HK-2 (cell line): ENCODE results near the gene IL34.

ENCODE experiments used
- DNase-seq: peaks from one replicate; pipeline ENCODE4 v3.0.0-alpha.2; 2018; ENCODE audit not compliant: unreplicated experiment

Gene IL34

DNA sequence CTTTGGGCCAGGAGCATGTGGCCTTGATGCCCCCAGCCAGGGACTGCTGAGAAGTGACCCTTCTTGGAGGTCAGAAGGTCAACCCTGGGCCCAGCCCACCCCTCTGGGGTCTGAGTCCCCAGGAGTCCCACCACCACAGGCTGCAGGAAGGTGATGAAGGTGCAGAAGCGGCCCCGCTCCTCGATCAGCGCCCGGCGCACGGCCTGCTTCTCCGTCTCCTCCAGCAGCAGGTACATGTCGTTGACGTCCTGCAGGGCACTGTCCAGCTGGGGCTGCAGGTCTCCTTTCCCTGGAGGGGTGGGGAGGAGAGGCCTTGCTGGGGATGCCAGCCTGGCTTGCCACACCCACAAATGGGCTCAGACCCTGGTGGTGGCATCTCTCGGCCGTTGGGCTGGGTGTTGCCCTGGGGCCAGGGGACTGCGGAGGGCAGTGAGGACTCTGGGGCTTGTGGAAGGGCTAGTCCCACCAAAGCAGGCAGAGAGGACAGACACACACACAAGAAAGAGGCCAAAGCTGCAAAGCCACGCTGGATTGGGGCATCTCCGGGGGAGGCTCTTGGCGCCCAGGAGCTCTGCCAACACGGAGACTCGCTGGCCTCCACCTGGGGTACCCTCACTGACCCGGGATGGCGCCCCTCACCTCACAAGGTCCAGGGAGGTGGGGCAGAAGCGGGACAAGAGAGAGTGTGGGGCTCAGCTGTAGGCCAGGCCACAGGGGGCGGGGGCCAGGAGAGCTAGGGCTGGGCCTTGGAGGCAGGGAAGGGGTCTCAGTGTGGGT, 31.9 kb downstream of the IL34 start:
- no peak for DNase-seq

DNA sequence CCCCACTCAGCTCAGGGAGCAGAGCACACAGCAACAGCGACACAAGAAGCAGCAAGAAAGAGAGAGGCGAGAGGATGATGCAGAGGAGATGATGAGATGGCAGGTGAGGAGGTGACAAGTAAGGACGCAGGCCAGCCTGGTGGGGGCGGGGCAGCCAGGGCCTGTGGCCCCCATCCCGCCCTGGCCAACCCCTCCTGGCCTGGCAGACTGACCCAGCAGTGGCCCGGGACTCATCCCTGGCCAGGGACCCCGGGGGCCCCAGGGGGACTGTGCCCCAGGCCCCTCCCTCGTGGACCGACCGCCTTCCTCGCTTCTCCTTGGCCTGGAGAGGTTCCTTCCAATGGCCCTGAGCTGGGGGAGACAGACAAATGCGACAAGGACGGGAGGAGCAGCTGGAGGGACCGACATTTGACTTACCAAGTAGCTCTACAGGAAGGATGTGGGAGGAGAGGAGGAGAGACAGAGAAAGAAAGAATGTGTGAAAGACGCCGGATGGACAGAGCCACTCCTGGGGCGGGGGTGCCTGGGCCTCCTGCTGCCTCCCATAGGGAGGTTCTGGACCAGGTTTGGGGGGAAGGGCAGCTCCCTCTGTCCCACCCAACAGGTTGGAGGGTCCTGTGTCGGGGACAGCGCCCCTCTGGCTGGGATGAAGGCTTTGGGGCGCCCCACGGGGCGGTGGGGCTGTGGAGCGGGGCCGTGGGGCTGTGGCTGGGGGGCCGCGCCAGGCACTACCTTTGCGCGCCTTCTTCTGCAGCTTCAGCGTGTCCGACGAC, 32.7 kb downstream of the IL34 start:
- DNase-seq = no peak

DNA sequence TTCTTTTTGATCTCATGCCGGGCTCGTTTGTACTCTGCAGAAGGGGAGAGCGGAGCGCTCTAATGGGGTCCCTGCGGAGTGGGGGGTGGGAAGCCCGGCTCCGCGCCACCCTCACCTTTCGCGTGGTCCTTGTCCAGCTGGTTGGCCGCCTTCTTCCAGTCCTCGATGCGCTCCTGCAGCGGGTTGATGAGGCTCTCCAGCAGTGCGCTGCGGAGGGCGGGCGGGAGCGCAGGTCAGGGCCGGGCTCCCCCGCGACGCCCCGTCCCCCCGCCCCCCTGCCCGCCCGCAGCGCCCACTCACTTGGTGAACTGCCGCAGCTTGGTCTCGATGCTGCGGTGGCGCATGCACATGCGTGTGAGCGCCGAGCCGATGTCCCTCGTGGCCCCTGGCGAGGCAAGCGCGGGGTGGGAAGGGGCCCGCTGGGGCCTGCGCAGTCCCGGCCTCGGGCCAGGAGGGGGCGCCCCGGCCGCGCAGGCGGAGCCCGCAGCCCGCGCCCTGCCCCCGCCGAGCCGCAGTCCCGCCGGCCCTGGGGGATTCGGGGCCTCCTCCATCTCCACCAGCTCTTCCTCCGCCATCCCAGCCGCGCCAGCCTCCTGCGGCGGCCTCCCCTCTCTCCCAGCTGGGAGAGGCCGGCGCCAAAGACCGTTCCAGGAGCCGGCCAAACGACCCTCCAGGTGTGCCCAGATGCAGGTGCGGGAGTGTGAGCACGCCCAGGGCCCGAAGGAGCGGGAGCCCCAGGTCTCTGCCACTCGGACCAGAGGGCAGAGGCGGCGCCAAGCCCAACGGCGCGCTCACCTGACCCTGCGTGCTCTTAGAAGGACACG, 33.5 kb downstream of the IL34 start:
- DNase-seq = no peak

DNA sequence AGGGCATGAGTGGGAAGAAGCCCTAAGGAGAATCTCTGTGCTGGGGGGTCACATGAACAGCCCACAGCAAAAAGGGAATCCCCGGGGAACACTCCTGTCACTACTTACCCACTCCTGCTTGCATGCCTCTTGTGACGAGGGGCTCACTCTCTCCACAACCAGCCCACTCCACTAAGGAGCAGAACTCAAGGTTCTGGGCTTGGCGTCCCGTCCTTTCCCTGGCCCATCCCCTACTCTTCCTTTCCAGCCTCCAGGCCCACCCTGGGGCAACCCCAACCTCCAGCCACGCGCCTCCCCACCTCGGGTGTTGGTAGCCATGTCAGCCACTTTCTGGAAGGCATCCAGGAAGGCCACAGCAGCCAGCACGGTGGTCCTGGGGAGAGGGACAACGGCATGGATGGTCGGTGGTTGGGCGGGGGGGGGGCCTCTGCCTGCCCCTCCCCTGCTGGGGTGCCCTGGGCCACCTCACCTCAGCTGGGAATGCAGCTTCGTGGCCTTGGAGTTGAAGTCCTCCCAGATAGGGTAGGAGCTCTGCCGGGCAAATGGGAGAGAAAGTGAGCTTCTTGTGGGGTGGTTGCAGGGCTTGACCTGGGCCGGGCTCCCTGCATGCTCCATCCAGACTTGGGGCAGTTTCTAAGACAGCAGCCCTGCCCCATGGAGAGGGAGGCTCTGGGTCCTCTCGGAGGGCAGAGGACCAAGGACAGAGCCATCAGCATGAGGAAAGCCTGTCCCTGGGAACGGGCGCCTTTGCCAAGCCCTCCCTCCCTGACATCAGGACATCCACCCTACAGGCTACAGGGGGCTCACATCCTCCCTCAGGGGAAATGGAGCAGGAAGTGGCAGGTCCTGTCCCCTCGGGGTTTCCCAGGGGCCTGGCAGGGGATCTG, 34.4 kb downstream of the IL34 start:
- DNase-seq = no peak

DNA sequence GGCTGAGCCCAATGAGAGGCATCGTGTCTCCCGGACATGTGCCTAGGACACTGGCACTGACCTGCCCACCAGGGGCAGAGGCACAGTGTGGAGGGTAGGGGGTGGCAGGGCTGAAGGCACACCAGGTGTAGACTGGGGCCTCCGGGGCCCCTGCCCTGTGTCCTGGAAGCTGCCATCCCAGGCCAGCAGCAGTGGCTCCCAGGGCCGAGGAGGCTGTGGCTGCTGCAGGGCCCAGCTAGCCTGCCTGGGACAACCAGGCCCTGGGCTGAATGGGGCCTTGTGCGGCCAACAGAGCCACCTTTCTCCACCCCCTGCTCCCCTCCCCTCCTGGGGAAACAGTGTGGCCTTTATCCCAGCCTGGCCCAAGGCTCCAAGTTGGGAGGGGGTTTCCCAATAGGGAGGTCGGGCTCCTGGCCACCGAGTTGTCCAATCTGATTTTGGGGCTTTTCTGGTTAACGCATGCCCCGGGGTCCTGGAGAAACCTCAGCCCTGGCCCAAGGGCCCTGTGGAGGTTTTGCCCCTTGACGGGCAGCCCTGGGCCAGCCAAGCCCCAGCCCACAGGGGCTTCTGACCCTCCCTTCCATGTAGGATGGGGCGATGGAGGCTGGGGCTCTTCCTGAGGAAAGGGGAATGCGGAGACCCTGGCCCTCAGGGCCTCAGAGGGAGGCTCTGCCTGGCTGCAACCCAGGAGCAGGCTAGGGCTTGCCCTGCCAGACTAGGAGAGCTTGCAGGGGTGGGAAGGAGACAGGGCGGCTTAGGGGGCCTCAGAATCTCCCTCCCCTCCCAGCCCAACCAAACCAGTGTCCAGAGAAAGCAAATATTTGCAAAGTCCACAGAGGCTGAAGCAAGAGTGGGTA, 35.3 kb downstream of the IL34 start:
- DNase-seq = no peak

DNA sequence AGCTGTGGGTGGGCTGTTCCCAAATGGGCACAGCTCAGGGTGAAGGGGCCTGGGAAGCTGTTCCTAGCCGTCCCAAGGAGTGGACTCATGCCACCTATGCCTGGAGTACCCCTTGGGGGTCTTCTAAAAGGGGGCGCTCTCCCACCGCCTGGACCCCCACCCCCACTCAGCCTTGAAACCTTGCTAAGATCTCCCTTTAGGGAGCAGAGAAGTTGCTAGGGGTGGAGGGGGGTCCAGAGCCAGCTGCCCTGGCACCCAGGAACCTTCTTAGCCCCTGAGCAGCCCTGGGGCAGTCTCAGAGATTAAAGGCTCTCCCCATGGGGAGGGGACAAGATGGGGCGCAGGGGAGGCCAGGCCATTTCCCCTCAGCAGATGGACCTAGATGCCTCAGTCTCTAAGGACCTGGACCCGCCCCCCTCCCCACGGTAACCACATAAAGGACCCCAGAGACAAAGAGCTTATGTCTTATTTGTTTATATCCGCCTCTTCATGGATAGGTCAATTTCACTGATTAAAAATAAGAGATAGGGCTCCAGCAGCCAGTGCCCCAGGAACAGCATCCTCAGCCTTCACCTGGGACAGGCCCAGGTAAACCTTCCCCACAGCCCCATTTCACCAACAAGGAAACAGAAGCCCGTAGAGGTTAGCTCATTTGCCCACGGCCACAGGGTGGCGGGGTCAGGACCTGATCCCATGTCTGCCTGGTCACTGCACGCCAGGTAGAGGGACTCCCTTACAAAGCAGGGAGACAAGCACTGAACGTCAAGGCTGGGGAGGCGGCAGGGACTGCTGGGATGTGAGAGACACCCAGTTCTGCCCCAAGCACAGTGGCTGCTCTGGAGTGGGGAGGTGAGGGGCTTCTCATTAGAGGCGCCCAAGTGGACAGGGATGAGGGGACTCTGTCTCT, 36.1 kb downstream of the IL34 start:
- DNase-seq = no peak

DNA sequence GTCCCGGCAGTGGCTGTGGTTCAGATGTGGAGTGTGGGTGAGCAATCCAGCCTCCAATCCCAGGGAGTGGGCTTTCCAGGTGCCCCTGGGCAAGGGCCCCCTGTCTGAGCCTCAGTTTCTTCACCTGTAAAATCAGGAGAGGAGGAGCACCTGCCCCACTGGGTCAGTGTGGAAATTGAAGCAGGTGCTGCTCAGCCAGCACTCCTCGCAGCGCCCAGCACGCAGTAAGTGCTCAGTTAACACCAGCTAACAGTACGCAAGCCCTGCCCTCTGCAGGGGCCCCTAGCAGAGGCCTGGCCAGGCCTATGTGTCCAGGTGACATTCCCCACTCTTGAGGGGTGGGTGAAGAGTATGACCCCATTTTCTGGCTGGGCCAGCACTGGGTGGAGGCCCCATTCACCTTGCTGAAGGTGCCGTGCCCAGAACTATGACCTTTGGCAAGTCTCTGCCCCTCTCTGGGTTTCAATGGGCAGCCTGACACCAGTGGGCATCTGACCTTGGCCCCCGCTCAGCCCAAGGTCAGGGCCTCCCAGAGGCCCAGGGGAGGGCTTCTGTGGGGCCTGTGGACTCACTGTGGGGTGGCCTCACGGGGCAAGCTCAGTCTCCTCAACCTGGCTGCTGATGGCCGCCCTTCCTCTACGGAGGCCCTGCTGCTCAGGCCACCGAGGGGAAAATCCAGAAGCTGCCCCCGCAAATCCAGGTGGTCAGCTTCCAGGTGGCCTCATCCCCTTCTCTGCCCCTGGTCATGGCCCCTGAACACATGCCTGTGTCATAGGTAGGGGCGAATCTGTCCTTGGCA, 37.0 kb downstream of the IL34 start:
- DNase-seq = no peak

DNA sequence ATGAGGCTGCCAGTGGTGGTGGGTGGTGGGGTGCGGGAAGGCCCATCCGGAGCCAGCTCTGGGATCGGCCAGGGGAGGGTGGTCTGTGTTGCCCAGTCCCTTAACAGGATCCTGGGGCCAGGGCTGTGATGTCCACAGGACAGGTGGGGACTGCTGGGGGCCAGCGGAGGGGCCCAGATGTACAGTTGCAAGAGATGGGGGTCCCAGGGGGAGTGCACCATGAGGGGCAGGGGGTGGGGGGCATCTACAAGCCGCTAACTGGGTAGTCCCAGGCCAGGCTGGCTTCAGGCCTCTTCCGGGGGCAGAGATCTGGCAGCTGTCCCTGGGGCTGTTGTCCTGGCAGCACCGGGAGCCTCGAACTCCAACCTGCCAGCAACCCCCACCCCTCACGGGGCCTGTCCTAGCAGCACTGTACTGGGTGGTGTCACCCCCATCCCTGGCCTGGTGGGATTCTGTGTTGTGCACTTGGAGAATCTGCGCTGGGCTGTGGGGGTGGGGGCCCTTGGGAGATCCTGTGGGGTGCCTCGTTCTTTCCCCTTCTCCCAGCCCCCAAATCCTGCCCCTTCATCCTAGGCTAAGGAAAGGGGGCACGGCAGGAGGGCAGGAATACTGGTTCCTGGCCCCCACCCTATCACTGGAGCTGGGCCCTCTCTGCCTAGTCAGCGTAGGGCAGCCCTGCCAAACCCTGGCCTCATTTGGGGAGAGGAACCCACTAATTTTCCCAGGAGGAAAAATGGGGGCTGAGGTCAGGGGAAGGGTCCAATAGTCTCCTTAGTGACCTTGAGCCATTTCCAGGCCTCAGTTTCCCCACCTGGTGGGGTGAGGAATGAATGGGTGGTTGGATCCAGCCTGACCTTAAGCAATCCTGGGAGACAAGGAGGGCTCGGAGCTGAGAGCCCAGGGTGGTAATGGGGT, 38.0 kb downstream of the IL34 start:
- DNase-seq = no peak

DNA sequence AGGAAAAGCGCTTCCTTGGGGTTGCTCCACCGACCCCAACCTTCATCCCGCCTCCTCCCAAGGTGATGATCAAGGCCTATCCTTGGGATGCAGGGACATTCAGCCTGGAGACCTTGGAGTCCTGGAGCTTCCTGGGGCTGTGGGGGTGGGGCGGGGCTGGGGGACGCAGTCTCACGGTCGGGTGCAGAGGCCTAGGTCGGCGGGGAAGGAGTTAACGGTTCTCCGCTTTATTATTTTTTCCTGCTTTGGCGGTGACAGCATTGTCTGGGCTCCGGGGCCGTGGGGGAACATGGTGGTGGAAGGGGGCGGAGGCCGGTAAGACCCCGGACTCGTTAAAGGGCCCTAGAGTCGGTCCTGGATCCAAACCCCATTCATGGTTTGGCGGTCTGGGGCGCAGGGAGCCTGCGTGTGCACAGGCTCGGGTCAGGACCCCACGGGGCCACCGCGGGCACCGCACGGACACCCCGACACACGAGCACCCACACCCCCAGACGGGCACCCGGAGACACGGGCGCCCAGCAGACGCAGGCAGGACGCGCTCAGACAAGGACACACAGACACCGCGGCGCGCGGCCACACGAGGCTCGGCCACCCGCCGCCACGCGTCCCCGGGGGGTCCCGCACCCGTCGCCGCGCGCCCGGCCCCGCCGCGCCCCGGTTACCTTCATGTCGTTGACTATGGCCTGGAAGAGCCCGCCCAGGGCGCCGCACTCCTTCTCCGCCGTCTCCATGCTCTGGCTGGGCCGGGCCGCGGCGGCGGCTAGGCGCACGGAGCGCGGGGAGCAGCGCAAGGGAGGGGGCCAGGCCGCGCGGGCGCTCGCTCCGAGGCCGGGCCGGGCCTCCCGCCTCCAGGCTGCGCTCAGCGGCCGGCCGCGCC, 38.9 kb downstream of the IL34 start:
- DNase-seq = no peak

DNA sequence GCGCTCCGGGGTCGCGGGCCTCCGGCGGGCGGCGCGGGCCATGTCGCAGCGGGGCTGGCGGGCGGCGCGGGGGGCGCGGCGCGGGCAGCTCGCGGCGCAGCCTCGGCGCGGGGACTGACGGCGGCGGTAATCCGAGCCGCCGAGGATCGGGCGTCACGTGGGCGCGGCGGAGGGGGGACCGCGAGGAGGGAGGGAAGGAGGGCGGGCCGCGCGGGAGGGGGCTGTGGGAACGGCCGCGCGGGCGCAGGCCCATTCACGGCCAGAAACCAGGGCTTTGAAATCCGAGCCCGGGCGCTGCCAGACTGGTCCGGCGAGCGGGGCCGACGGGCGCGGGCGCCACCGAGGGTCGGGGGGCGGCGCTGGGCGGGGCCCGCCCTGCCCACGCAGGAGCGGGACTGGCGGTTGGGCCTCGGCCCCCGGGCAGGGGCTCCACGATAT, 39.6 kb downstream of the IL34 start, which contains the start of gene MTSS2:
MTSS2 (minus strand) TSS at position 116 of the 438 bp plus-strand sequence. CDS start 262 bp downstream, outside the sequence.
- peak; percentile 80 for DNase-seq

DNA sequence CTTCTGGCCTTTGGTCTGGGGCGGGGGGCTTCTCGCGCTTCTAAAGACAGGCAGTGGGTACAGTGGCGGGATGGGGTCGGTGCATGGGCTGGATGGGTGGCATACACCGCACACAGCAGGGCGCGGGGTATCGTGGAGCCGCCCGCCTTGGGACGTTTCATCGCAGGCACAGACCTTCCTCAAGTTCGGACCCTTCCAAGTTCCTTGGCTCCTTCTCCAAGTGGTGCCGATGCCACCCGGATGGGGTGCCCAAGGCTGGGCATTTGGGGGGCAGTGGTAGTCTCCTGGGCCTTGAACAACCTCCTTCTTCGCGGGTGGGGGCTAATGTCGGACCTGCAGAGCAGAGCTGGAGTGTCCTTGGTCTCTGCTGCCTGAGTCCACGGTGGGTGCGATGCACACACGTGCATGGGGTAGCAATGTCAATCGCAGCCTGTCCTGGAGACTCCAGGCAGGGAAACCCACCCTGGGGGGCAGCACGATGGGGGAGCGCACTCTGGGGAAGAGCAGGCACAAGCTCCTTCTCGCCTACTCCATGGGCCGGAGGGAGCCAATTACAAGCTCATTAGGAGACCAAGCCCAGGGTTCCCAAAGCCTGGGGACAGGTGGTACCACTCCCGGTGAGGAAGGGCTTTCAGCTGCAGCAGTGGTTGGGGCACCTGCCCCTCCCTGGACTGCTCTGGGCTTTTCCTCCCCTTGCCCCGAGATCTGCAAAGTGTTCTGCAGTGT, 40.2 kb downstream of the IL34 start:
- DNase-seq = no peak

DNA sequence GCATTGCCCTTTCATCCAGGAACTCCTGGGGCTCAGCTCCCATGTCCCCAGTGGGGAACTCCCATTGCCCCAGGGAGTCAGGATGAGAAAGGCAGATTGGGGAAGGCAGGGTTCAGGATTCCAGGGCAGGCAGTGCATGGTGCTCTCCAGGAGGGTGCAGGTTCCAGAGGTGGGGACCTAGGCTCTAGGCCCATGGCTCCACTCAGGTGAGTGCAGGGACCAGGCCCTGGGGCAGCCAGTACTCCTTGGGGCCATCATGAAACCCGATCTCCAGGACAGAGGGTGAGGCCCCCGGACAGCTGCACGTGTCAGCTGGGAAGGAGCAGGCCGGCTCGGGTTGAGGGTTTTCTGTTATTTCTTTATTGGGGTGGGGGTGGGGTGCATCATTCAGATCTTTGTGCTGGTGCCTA, 40.7 kb downstream of the IL34 start:
- DNase-seq = no peak

DNA sequence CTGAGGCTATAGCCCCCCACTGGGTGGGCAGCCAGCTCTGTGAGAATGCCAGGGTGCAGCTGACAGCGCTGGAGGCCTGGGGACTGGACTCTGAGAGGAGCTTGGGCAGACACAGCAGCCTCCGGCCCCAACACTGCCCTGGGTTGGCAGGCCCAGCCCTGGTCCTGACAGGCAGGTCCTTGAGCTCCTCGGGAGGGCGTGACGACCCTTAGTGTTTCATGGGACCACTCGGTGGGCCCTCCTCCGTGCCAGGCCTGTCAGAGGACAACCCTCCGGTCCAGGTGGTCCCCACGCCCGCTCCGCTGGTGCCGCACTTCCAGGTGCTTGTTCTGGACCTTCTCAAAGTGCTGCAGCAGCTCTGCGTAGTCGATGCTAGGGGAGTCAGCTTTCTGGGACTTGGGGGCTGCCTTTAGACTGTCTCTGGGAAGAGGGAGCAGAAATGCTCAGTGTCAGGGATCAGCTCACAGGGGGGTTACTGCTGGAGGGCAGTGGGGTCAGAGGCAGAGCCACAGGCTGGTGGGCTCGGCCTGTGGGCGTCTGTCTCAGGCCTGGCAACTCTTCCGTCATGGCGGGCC, 41.4 kb downstream of the IL34 start:
- DNase-seq = no peak

DNA sequence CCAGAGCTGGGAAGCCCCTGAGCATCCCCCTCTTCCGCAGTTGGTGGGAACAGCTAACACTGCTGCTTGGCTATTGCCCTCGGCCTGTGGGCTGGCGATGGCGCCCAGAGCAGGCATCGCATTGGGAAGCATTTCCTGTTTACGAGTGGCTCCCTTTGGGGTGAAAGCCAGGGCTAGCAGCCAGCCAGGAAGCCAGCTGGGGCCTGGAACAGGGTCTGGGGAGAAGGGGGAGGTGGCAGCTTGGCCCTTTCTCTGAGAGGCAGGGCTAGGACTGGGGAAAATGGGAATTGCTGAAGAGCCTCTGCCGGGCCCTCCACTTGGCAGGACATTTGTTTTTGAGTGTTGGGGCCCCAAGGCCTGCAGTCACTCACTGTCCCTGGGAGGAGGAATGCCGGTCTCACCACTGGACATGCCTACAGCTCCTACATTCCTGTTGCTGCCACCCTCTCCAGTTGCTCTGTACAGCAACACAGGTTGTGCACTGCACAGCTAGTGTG, 41.9 kb downstream of the IL34 start:
- no peak for DNase-seq
